PFSK-1 (cell line): ENCODE measurements around the gene NUCB1.

Source experiments
- POLR2AphosphoS5 ChIP-seq: IDR thresholded peaks from 2 replicates; pipeline ENCODE4 v1.6.1; 2012; ENCODE audit warnings: low read depth, mild to moderate bottlenecking, control low read depth, low read length, moderate library complexity
- TAF1 ChIP-seq: IDR thresholded peaks from 2 replicates; pipeline ENCODE4 v1.6.1; 2012; ENCODE audit warnings: low read length, control low read depth, borderline replicate concordance; ENCODE audit not compliant: insufficient read depth

DNA sequence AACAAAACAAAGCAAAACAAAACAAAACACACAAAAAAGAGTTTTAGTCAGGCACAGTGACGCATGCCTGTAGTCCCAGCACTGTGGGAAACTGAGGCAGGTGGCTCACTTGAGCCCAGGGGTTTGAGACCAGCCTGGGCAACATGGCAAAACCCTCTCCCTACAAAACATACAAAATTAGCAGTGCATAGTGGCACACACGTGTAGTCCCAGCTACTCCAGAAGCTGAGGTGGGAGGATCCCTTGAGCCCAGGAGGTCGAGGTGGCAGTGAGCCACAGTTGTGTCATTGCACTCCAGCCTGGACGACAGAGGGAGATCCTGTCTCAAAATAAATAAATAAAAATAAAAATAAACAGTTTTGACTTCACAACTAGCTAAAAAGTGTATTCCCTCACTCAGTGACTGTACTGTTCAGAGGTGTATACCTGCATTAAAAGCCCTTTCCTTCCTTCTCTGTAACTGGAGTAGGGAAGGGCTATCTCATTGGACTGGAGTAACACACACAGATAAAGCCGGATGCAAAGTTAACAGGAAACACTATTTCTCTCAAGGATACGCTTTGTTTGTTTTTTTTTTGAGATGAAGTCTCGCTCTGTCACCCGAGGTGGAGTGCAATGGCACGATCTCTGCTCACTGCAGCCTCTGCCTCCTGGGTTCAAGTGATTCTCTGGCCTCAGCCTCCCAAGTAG is 50.9 kb downstream of the NUCB1 start:
- TF ChIP-seq POLR2AphosphoS5: no peak
- no peak for TF ChIP-seq TAF1
